ENCODE data around the gene CDH13. TPM values are rescaled to one million over a fixed set of nuclear protein-coding genes. Genes with fewer than 3 reads are reported as not detected.

CDH13 gene
- total RNA-seq, 1 donor from 2014 or later = 46.4 TPM

GRCh38 chr16:83269541-83269940 lies 642.8 kb downstream of the CDH13 start:
- H3K36me3 Mint-ChIP-seq = no peaks in the 10 kb centered on the region
- no peaks in the 10 kb centered on the region for H3K9me3 Mint-ChIP-seq
- DNase-seq (ENCODE audit: extremely low spot score, unreplicated experiment) = no peak
- no peaks in the 10 kb centered on the region for H3K4me1 Mint-ChIP-seq (ENCODE audit: unreplicated experiment)
- H3K27ac Mint-ChIP-seq = no peak overlapping the region
- H3K27me3 Mint-ChIP-seq = peaks cover 4% of the 10 kb centered on the region
- no peak for TF ChIP-seq CTCF (conservative IDR thresholded peaks at IDR 0.05)
- no peak overlapping the region for H3K4me3 Mint-ChIP-seq

- H3K9me3 Mint-ChIP-seq = no peaks in the 10 kb centered on the region
- H3K36me3 Mint-ChIP-seq = no peaks in the 10 kb centered on the region
- no peaks in the 10 kb centered on the region for H3K4me1 Mint-ChIP-seq (ENCODE audit: unreplicated experiment)
- no peak for DNase-seq (ENCODE audit: extremely low spot score, unreplicated experiment)
- H3K4me3 Mint-ChIP-seq = no peak overlapping the region
- H3K27me3 Mint-ChIP-seq = peaks cover 4% of the 10 kb centered on the region
- H3K27ac Mint-ChIP-seq = no peak overlapping the region
- TF ChIP-seq CTCF (conservative IDR thresholded peaks at IDR 0.05) = no peak
These were observed 643.3 kb downstream of the CDH13 start for GRCh38 chr16:83270061-83270460.

- H3K4me1 Mint-ChIP-seq (ENCODE audit: unreplicated experiment) = peaks cover 6% of the 10 kb centered on the region
- DNase-seq (ENCODE audit: extremely low spot score, unreplicated experiment) = no peak
- no peak overlapping the region for H3K27ac Mint-ChIP-seq
These were observed 643.9 kb downstream of the CDH13 start for GRCh38 chr16:83270640-83271039.

GRCh38 chr16:83271123-83271522 lies 644.4 kb downstream of the CDH13 start:
- TF ChIP-seq CTCF (conservative IDR thresholded peaks at IDR 0.05) = no peak
- no peaks in the 10 kb centered on the region for H3K9me3 Mint-ChIP-seq
- H3K27me3 Mint-ChIP-seq = peaks cover 4% of the 10 kb centered on the region
- H3K27ac Mint-ChIP-seq = no peak overlapping the region
- H3K4me1 Mint-ChIP-seq (ENCODE audit: unreplicated experiment) = peaks cover 6% of the 10 kb centered on the region
- H3K36me3 Mint-ChIP-seq = no peaks in the 10 kb centered on the region
- H3K4me3 Mint-ChIP-seq = no peak overlapping the region
- DNase-seq (ENCODE audit: extremely low spot score, unreplicated experiment) = no peak

More at GRCh38 chr16:83270640-83271039, 643.9 kb downstream of the CDH13 start:
- Mint-ChIP-seq H3K36me3 (no peaks in the 10 kb centered on the region), H3K4me3 (no peak overlapping the region), H3K9me3 (no peaks in the 10 kb centered on the region), H3K27me3 (peaks cover 4% of the 10 kb centered on the region)
- TF ChIP-seq CTCF (conservative IDR thresholded peaks at IDR 0.05) = no peak

- Mint-ChIP-seq H3K4me3 (no peak overlapping the region), H3K36me3 (no peaks in the 10 kb centered on the region), H3K4me1 (ENCODE audit: unreplicated experiment) (peaks cover 6% of the 10 kb centered on the region), H3K27me3 (peaks cover 4% of the 10 kb centered on the region), H3K9me3 (no peaks in the 10 kb centered on the region), H3K27ac (no peak overlapping the region)
- DNase-seq (ENCODE audit: extremely low spot score, unreplicated experiment) = no peak
- no peak for TF ChIP-seq CTCF (conservative IDR thresholded peaks at IDR 0.05)
These were observed 645.3 kb downstream of the CDH13 start for GRCh38 chr16:83271970-83272575.

- H3K4me1 Mint-ChIP-seq (ENCODE audit: unreplicated experiment) = peaks cover 6% of the 10 kb centered on the region
- no peak for DNase-seq (ENCODE audit: extremely low spot score, unreplicated experiment)
- H3K4me3 Mint-ChIP-seq = no peak overlapping the region
- H3K36me3 Mint-ChIP-seq = no peaks in the 10 kb centered on the region
- H3K27ac Mint-ChIP-seq = no peak overlapping the region
- H3K27me3 Mint-ChIP-seq = peaks cover 4% of the 10 kb centered on the region
- no peak for TF ChIP-seq CTCF (conservative IDR thresholded peaks at IDR 0.05)
- H3K9me3 Mint-ChIP-seq = no peaks in the 10 kb centered on the region
These were observed 646.1 kb downstream of the CDH13 start for GRCh38 chr16:83272843-83273242.
